Testis (tissue), 3 donors: ENCODE data around the gene RPL12. TPM values are rescaled to one million over a fixed set of nuclear protein-coding genes. Genes with fewer than 3 reads are reported as not detected.

Experiments used
- DNase-seq: peaks from one replicate; pipeline ENCODE4 v3.0.0-alpha.2; 2019
- H3K27ac ChIP-seq, 2 donors: fragments of 200-600 bp; sonication (generic); one replicate each; pipeline ENCODE4 v1.5.1; 2019
- H3K27me3 ChIP-seq: fragments of 200-600 bp; sonication (generic); one replicate; pipeline ENCODE4 v1.5.1; 2019
- H3K36me3 ChIP-seq: fragments of 200-600 bp; sonication (generic); one replicate; pipeline ENCODE4 v1.5.1; 2017; ENCODE audit warnings: low read depth; ENCODE audit errors: missing control alignments
- H3K4me1 ChIP-seq: fragments of 200-600 bp; sonication (generic); one replicate; pipeline ENCODE4 v1.5.1; 2019
- H3K4me3 ChIP-seq, 2 donors: fragments of 200-600 bp; sonication (generic); one replicate each; pipeline ENCODE4 v1.5.1; 2017 to 2019
- H3K9me3 ChIP-seq: fragments of 200-600 bp; sonication (generic); one replicate; pipeline ENCODE4 v1.5.1; 2017
- CTCF ChIP-seq, 3 experiments: fragments of 450-650 bp in 2 of 3; fragments of 200-600 bp in 1 of 3; sonication (generic) in 1 of 3; IDR thresholded peaks; one replicate each; pipeline ENCODE4 v1.5.1; 2016 to 2019; ENCODE audit warnings: antibody characterized with exemption in 3 of 3, mild to moderate bottlenecking in 2 of 3, moderate library complexity in 1 of 3
- POLR2A ChIP-seq: fragments of 450-650 bp; IDR thresholded peaks from one replicate; pipeline ENCODE4 v1.6.1; 2017; ENCODE audit warnings: antibody characterized with exemption, mild to moderate bottlenecking, moderate library complexity
- WGBS, 2 donors: methylation state at CpG; one replicate each; pipeline ENCODE4 v1.1.5; 2018; 5-methylcytosine and 5-hydroxymethylcytosine counted together
- intact Hi-C: fragments of 100-400 bp; cut with DNase I; formaldehyde crosslinking; loops from one replicate; pipeline ENCODE4 v1.15.1; 2023; ENCODE audit warnings: low total_unique reads
- polyA plus RNA-seq: library from polyadenylated mRNA; stranded (reverse); fragments of 350-450 nt; fragmentation: Illumina TruSeq; extraction: RNeasy Lipid Tissue Mini Kit (QIAGEN cat#74804); gene quantifications from one replicate; pipeline ENCODE4 v1.2.3, GENCODE V29; 2014; ENCODE audit warnings: low read depth, low replicate concordance; ENCODE audit not compliant: insufficient read depth
- total RNA-seq, 2 donors: library from RNA; depleted of rRNA; stranded (reverse); fragments of >200 nt; gene quantifications; one replicate each; pipeline ENCODE4 v1.2.3, GENCODE V29; 2016

The RPL12 gene
- total and polyA plus RNA-seq, 3 donors from 2014 or later = 499 to 1,237 (median 950) TPM

- WGBS, 2 donors = 81 to 84% methylated on average over 9 to 10 of the region's 10 CpGs
- TF ChIP-seq POLR2A = no peak
- no peak for TF ChIP-seq CTCF (IDR thresholded peaks at IDR 0.05)
- H3K9me3 ChIP-seq = no peaks in the 10 kb centered on the region
- H3K27ac ChIP-seq = no peak overlapping the region
- intact Hi-C loops = no loop called here
- peaks cover 26% of the 10 kb centered on the region for H3K4me1 ChIP-seq
- no peaks in the 10 kb centered on the region for H3K27me3 ChIP-seq
- DNase-seq = no peak
- no peak overlapping the region for H3K4me3 ChIP-seq
- no peaks in the 10 kb centered on the region for H3K36me3 ChIP-seq
Observed at GRCh38 chr9:127422133-127422782, 28.9 kb downstream of the RPL12 start.

GRCh38 chr9:127421057-127421456, 30.1 kb downstream of the RPL12 start:
- H3K4me1 ChIP-seq = peaks cover 26% of the 10 kb centered on the region
- intact Hi-C loops = no loop called here

GRCh38 chr9:127419348-127419747, 31.9 kb downstream of the RPL12 start:
- H3K27me3 ChIP-seq = no peaks in the 10 kb centered on the region
- H3K36me3 ChIP-seq = no peaks in the 10 kb centered on the region
- no peak overlapping the region for H3K27ac ChIP-seq
- DNase-seq = no peak
- TF ChIP-seq CTCF (IDR thresholded peaks at IDR 0.05) (no peak), POLR2A (no peak)
- 89 to 91% methylated on average over 6 of the region's 6 CpGs for WGBS, 2 donors
- intact Hi-C loops = no loop called here
- no peak overlapping the region for H3K4me3 ChIP-seq
- H3K4me1 ChIP-seq = peaks cover 15% of the 10 kb centered on the region
- no peaks in the 10 kb centered on the region for H3K9me3 ChIP-seq

More at GRCh38 chr9:127421057-127421456, 30.1 kb downstream of the RPL12 start:
- WGBS, 2 donors = 87 to 92% methylated on average over 7 of the region's 7 CpGs
- Histone ChIP-seq H3K27ac (no peak overlapping the region), H3K9me3 (no peaks in the 10 kb centered on the region), H3K36me3 (no peaks in the 10 kb centered on the region), H3K27me3 (no peaks in the 10 kb centered on the region), H3K4me3 (no peak overlapping the region)
- no peak for TF ChIP-seq CTCF (IDR thresholded peaks at IDR 0.05)
- TF ChIP-seq POLR2A = no peak
- DNase-seq = no peak

GRCh38 chr9:127418037-127418471, 33.2 kb downstream of the RPL12 start:
- TF ChIP-seq POLR2A = no peak
- TF ChIP-seq CTCF (IDR thresholded peaks at IDR 0.05) = no peak
- intact Hi-C loops = no loop called here

More at GRCh38 chr9:127418037-127418471, 33.2 kb downstream of the RPL12 start:
- no peaks in the 10 kb centered on the region for H3K9me3 ChIP-seq
- H3K27ac ChIP-seq = no peak overlapping the region
- DNase-seq = peak; percentile 31
- peaks cover 10% of the 10 kb centered on the region for H3K4me1 ChIP-seq
- H3K27me3 ChIP-seq = no peaks in the 10 kb centered on the region
- no peaks in the 10 kb centered on the region for H3K36me3 ChIP-seq
- 68 to 96% methylated on average over 4 to 12 of the region's 12 CpGs for WGBS, 2 donors
- H3K4me3 ChIP-seq = no peak overlapping the region
